K562 (cell line): ENCODE data around the gene RTP5.

ENCODE experiments used
- CEBPB ChIP-seq: fragments of 450-650 bp; IDR thresholded peaks from 2 replicates; pipeline ENCODE4 v1.6.1; 2016; ENCODE audit warnings: missing genetic modification characterization, missing compliant biosample characterization
- IRF2 ChIP-seq: sonication (generic); formaldehyde crosslinking; IDR thresholded peaks from 2 replicates; pipeline ENCODE4 v1.8.1; 2022; ENCODE audit warnings: mild to moderate bottlenecking, missing genetic modification reagents
- KDM4B ChIP-seq, 2 experiments: fragments of 450-650 bp in 1 of 2; sonication (generic) in 1 of 2; IDR thresholded peaks; 2 replicates each; pipeline ENCODE4 v1.6.1; 2016 to 2017; ENCODE audit warnings: borderline replicate concordance in 2 of 2, antibody characterized with exemption in 1 of 2, low read depth in 1 of 2, mild to moderate bottlenecking in 1 of 2

DNA sequence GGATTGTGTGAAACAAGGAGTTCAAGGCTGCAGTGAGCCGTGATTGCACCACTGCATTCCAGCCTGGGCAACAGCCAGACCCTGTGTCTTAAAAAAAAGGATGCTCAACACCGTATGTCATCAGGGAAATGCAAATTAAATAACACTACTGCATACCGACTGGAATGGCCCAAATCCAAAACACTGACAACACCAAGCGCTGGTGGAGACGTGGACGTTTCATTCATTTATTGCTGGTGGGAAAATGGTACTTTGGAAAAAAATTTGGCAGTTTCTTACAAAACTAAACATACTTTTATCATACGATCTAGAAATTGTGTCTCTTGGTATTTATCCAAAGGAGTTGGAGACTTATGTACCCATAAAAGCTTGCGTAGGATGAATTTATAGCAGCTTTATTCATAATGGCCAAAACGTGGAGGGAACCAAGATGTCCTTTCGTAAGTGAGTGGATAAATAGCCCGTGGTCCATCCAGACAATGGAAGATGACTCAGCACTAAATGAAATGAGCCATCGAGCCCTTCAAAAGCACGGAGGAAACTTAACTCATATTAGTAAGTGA is 36.3 kb upstream of the RTP5 start:
- TF ChIP-seq CEBPB (tag) (no peak), KDM4B (IDR thresholded peaks at IDR 0.05; ENCODE audit: borderline replicate concordance in 2 of 2, low read depth in 1 of 2) (no peak), IRF2 (no peak)
